ENCODE data around the gene ANO9.
"Not testable (repeated sequence)": the region's sequence is repeated elsewhere in the genome, so short reads cannot be mapped to it uniquely, and the experiment has no call there.

Gene ANO9

DNA sequence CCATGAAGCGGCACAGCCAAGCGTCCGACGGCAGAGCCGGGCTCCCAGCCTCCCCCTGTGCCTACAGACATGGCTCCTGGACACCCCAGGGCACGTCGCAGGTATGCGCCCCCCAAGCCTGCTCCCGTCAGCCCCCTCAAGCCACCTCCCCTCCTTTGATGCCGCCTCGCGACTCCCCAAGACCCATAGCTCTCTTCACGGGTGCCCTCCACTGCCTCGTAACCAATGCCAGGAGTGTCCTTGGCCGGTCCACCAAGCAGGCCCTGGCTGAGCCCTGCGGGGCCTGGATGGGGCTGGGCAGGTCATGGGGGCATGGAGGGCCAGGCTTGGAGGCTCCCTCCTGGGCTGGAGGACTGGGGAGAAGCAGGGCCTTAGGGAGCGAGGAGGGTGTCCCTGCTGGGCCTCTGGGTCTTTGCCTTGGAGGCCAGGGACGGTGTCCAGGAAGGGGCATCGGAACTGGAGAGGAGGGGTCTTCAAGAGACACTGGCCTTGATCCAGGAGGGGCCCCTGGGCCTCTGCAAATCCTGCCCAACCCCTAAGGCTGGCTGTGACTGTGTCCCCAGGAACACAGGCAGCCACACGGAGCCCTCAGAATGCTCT lies 9.2 kb downstream of the ANO9 start:
- DNase-seq: no peak

DNA sequence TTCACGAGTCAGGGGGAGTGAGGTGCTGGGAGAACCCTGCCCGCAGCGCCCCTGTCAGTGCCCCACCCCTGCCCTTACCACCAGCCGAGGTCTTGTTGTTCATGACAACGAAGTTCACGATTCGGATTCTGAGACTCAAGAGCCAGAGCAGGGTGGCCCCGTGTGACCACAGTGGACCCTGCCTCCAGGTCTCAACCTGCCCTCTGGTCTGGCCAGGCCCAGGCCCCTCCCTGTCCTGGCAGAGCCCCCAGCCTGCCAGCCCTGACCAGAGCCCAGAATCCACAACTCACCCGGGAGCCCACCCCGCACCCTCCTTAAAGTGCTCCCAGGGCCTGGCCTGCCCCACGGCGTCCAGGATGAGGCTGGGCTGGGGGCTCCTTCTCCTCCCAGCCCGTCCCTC lies 9.9 kb downstream of the ANO9 start:
- no peak for DNase-seq

- no peak for DNase-seq
Measured at GRCh38 chr11:429931-430456, 11.8 kb downstream of the ANO9 start.

DNA sequence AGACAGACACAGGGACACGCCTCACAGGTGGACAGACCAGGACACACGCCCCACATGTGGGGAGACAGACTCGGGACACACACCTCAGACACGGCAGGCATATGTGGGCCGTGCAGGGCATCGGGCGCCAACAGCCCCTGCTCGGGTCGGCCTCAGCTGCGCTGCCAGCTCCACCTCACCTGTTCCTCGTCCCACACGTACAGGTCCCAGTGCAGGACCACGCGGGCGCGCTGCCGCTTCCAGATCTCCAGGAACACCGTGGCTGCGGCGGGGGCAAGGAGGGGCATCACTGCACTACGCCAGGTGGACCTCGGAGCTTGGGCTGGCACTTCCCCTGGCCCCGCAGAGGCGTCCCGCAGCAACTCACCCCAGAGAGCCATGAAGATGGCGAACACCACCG lies 12.4 kb downstream of the ANO9 start:
- no peak for DNase-seq

- no peak for DNase-seq
Measured at GRCh38 chr11:428295-428694, 13.5 kb downstream of the ANO9 start.

DNA sequence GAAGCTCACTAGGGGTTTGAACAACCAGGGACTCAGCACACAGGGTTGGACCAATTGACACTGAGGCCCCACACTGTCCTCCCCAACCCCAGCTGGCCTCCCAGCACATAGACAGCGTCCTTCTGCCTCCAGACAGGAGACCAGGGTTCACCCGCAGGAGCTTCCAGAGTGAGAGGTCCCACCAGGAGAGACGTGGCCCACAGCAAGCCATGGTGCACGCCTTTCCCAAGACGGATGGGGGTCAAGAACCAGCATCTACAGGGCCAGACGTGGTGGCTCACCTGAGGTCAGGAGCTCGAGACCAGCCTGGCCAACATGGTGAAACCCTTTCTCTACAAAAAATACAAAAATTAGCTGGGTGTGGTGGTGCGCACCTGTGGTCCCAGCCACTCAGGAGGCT lies 15.0 kb downstream of the ANO9 start:
- DNase-seq: no peak

DNA sequence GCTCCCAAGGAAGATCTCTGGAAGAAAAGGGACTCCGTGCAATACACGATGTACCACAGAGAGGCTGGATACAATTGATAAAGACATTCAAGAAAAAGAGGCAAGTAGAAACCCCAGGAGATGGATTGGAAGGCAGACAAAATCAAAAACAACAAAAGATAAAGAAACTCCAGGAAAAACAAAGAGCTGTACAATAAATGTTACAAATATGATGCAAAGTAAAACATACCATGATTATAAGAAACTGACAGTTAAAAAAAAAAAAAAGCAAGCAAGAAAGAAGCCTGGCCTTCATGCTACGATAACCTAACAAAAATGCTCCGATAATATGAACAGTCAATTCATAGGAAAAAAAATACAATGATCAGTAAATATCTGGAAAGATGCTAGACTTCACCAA lies 16.5 kb downstream of the ANO9 start:
- DNase-seq: no peak

DNA sequence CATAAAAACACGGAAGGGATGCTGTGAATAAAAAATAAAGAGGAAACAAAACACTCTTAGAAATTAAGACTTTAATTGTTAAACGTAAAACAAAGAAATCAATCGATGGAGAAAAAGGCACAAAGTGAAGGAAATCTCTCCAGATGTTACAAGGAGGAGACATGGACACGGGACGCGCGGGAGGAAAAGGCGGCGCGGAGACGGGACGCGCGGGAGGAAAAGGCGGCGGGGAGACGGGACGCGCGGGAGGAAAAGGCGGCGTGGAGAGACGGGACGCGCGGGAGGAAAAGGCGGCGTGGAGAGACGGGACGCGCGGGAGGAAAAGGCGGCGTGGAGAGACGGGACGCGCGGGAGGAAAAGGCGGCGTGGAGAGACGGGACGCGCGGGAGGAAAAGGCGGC lies 17.0 kb downstream of the ANO9 start:
- DNase-seq: not testable (repeated sequence)

GRCh38 chr11:424232-424631 lies 17.6 kb downstream of the ANO9 start:
- DNase-seq: no peak

- no peak for DNase-seq
Measured at GRCh38 chr11:422249-422656, 19.6 kb downstream of the ANO9 start.

- DNase-seq: no peak
Measured at GRCh38 chr11:420911-421321, 20.9 kb downstream of the ANO9 start.

- no peak for DNase-seq
Measured at GRCh38 chr11:420054-420910, 21.5 kb downstream of the ANO9 start.

DNA sequence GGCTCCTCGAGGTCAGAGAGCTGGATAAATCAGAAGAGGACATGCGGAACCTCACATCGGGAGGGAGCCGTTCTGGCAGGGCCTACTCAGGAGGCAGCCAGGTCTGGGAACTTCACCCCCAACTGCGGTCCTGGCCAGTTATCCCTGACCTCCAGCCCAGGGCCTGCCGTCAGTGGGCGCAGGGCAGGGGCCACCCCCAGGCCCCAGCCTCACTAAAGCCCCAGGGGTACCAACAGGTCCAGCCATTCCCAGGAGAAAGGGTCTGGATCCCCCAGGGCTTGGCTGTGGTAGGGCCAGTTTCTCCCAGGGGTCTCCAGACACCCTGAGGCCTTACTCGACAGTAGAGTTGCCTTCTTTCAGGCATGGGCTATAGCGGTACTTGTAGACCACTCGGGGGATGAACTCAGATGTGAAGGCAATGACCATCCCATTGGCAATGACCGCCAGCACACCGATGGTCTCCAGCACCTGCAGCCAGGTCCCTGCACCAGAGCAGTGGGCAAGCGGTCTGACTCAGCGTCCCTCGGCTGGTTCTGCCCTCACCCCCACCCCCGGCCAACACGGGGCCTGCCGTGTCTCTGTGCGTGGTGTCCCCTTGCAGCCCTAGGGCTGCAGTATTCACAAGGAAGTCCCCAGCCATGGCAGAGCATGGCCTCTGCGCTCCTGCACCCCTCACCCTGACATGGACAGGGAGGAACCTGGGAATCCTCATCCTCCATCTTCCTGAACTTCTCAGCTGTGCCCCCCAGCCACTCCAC lies 22.4 kb downstream of the ANO9 start:
- DNase-seq: no peak

- no peak for DNase-seq
Measured at GRCh38 chr11:418343-419247, 23.2 kb downstream of the ANO9 start.

- no peak for DNase-seq
Measured at GRCh38 chr11:417652-418342, 24.0 kb downstream of the ANO9 start.

GRCh38 chr11:416757-417621 lies 24.8 kb downstream of the ANO9 start:
- DNase-seq: peak; percentile 48

DNA sequence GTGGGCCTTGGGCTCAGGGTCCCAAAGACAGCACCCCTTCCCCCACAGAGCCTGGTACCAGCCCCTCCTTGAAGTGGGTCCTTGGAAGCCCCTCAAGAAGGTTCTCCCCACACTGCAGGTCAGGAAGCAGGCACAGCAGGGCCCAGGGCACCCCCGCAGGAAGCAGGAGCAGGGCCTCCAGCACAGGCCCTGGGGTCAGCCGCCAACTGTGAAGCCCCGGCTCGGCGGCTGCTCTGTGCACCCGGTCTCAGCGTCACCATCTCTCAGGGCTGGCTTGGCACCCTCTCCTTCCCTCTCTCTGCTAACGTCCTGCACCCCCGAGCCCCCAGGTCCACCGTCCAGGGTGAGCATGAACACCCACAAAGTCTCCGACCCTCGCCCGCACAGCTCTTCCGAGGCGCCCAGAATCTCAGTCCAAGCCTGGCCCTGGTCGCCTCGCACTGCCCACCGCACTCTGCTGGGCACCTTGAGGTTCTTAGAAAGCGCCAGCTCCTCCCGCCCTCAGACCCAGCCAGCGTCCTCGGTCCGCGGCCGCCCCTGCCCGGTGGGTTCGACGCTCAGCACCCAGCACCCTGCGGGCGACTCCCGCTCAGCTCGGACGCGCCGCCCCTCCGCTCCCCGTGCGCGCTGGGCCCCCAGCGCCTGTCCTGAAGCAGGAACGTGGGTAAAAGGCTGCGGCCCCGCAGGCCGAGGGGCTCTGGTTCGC lies 25.6 kb downstream of the ANO9 start:
- no peak for DNase-seq

GRCh38 chr11:415640-416041 lies 26.2 kb downstream of the ANO9 start:
- no peak for DNase-seq

DNA sequence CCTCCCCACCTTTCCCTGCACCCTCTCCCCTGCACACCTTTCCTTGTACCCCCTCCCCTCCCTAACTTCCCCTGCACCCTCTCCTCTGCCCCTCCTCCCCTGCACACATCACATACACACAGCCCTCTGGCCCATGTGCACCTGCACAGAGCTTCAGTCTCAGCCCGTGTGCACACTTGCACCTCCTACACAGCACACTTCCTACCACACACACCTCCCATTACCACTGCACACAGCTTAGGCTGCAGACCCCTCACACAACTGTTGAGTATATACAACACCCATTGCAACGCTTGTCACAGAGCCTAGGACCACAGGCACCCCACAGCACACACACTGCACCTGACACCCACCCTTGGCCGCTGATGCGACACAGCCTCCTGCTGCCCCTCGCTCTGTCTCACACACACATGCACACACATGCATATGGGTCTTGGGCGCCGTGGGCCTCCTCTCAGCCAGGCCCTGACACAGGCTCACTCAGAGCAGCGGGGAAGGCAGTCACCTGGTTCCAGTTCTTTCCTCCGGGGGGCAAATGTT lies 27.4 kb downstream of the ANO9 start:
- DNase-seq: no peak

Data from inflammatory macrophage treated with lipopolysaccharide for 4 hours (primary cell).